ENCODE results near the gene UNK. TPM values are rescaled to one million over a fixed set of nuclear protein-coding genes. Genes with fewer than 3 reads are reported as not detected.
"Not testable (repeated sequence)": the region's sequence is repeated elsewhere in the genome, so short reads cannot be mapped to it uniquely, and the experiment has no call there.

The UNK gene
- total and polyA plus RNA-seq, 8 donors: 3.5 to 102 (median 19.5) TPM

- Histone ChIP-seq H3K27ac (peak overlapping the region; percentile 74 to 88 (median 81)), H3K9me3 (no peaks in the 10 kb centered on the region), H3K36me3 (peaks cover 4 to 10% (median 8%) of the 10 kb centered on the region in 4 donors), H3K27me3 (no peaks in the 10 kb centered on the region), H3K4me3 (peak overlapping the region in 2 of 4 donors; percentile 4 to 22), H3K4me1 (peaks cover 26 to 62% (median 56%) of the 10 kb centered on the region in 4 donors)
- 28 to 54% (median 40%) methylated on average over 23 of the region's 23 CpGs for WGBS, 5 donors
- TF ChIP-seq CTCF (IDR thresholded peaks at IDR 0.05) (no peak), POLR2AphosphoS5 (IDR thresholded peaks at IDR 0.05) (peak in 1 of 3 donors; percentile 35)
- intact Hi-C loops (cut with DNase I; ENCODE audit: low total_unique reads): no loop called here
- peak in 1 of 2 donors; percentile 76 for DNase-seq
These were observed 84.9 kb downstream of the UNK start for GRCh38 chr17:75869282-75870141.

DNA sequence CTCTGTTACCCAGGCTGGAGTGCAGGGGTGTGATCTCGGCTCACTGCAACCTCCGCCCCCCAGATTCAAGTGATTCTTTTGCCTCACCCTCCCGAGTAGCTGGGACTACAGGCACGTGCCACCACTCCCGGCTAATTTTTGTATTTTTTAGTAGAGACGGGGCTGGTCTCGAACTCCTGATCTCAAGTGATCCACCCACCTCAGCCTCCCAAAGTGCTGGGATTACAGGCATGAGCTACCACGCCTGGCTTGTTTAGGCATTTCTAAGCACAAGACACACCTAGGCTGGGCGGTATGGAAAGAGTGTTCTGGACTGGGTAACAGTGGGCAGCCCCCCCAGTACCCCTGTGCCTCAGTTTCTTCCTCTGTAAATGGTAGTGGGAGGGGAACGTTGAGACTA lies 85.6 kb downstream of the UNK start:
- peaks cover 33 to 62% (median 58%) of the 10 kb centered on the region in 4 donors for H3K4me1 ChIP-seq

DNA sequence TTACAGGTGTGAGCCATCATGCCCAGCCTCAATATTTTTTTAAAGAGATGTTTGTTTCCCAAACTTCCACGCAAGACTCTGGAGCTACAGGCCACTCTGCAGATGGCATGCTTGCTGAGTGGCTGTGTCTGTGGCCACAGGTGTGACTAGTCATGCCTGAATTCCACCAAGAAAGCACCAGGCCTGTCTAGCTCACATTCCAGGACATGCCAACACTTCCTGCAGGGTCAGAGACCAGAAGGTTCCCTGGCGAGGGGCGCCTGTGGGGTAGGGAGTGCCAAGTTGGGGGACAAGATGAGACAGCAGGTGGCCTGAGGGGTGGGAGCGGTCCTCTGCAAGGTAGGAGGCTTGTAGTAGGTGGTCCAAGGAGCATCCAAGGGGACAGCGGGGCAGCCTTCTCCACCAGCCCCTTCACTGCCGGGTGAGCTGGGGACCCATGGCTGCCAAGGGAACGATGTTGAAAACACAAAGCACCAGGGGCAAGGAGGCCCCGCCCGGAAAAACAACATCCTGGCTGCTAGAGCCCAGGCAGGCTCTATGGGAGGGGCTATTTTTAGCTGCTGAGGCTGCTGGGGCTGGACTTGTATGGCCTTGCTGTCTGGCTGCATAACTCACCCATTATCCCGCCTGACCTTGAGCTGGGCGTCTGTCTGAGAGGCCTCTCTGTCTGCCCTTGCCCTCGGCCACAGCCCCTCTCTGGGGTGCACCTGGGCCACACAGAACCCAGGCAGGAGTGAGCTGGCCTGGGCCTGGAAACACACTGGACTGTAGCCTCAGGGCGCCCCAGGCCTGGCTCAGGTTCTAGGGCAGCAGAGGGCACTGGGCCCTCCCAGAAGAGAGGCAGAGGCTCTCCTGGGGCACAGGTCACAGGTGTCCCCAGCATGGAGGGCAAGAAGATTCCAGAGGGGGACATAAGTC lies 88.1 kb downstream of the UNK start:
- Histone ChIP-seq H3K27ac (peak overlapping the region; percentile 84 to 96 (median 91)), H3K4me1 (peaks cover 53 to 86% (median 79%) of the 10 kb centered on the region in 4 donors), H3K4me3 (no peak overlapping the region), H3K9me3 (no peaks in the 10 kb centered on the region), H3K27me3 (peaks cover 0 to 3% (median 0%) of the 10 kb centered on the region in 3 donors), H3K36me3 (peaks cover 8 to 23% (median 18%) of the 10 kb centered on the region in 4 donors)
- 16 to 36% (median 26%) methylated on average over 9 to 13 of the region's 13 CpGs for WGBS, 5 donors
- intact Hi-C loops (cut with DNase I; ENCODE audit: low total_unique reads): no loop called here
- TF ChIP-seq EP300 (IDR thresholded peaks at IDR 0.05): no peak
- TF ChIP-seq POLR2AphosphoS5 (IDR thresholded peaks at IDR 0.05): peak in 1 of 3 donors; percentile 66
- TF ChIP-seq CTCF (IDR thresholded peaks at IDR 0.05): no peak
- DNase-seq: peak; percentile 76 to 93

More for the DNA sequence above, 85.6 kb downstream of the UNK start:
- Histone ChIP-seq H3K27ac (peak overlapping the region; percentile 74 to 88 (median 81)), H3K36me3 (peaks cover 8 to 17% (median 16%) of the 10 kb centered on the region in 4 donors), H3K4me3 (peak overlapping the region in 2 of 4 donors; percentile 4 to 22)
- H3K27me3 ChIP-seq; H3K9me3 ChIP-seq; DNase-seq; intact Hi-C loops (cut with DNase I; ENCODE audit: low total_unique reads): not testable (repeated sequence)
- 66 to 77% (median 74%) methylated on average over 10 of the region's 10 CpGs for WGBS, 5 donors

DNA sequence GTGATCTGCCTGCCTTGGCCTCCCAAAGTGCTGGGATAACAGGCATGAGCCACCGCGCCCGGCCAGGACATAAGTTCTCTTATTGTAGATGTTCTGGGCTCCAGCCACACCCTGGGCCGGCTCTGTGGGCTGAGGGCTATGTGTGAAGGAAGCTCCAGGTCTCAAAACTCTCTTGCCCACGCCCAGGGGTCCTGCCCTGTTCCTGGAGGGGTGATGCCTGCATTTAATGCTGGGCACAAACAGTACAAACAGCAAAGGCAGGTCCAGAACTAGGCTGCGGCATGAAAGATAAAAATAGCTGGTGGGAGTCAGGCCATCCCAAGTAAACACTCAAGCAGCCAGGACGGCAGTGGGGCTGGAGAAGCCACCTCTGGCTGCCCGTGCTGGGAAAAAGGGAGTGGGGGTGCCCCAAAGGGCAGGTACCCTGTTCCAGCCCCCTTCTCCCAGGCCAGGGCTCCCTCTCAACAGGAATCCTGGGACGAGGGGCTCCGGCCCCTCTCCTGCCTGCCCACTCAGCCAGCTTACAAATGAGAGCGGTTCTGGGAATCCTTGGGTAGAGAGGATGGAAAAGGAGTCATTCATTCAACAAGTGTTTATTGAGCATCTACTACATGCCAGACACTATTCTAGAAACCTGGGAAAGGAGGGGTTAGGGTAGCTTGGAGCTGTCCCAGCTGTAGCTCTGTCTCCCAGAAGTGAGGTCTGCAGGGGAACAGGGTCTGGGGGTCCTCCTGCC lies 89.1 kb downstream of the UNK start:
- no peak for TF ChIP-seq POLR2A (IDR thresholded peaks at IDR 0.05)
- no peak for TF ChIP-seq POLR2AphosphoS5 (IDR thresholded peaks at IDR 0.05)
- TF ChIP-seq CTCF (IDR thresholded peaks at IDR 0.05): no peak
- no peak for TF ChIP-seq EP300 (IDR thresholded peaks at IDR 0.05)
- WGBS, 5 donors: 52 to 65% (median 56%) methylated on average over 10 to 11 of the region's 11 CpGs
- no peak overlapping the region for H3K4me3 ChIP-seq
- intact Hi-C loops (cut with DNase I; ENCODE audit: low total_unique reads): no loop called here
- H3K27ac ChIP-seq: peak overlapping the region; percentile 84 to 96 (median 91)
- H3K9me3 ChIP-seq: no peaks in the 10 kb centered on the region
- peaks cover 0 to 12% (median 0%) of the 10 kb centered on the region in 3 donors for H3K27me3 ChIP-seq
- H3K4me1 ChIP-seq: peaks cover 53 to 91% (median 83%) of the 10 kb centered on the region in 4 donors
- no peak for DNase-seq
- H3K36me3 ChIP-seq: peaks cover 8 to 23% (median 18%) of the 10 kb centered on the region in 4 donors
